ENCODE measurements around the gene ENGASE. TPM values are rescaled to one million over a fixed set of nuclear protein-coding genes. Genes with fewer than 3 reads are reported as not detected.

Gene ENGASE
- 10 to 100 TPM in 3 of 4 donors, 1 to 10 TPM in 1; 8.3 to 46.5 (median 16.2) TPM for total RNA-seq

GRCh38 chr17:79074649-79075445, at the start of gene ENGASE:
Gene ENGASE (plus strand): TSS chr17:79074824. CDS start chr17:79074945, 121 bp downstream.
- no peaks in the 10 kb centered on the region for H3K9me3 ChIP-seq
- peak within 1 kb of the TSS; percentile 63 to 92 for H3K4me3 ChIP-seq
- H3K4me1 ChIP-seq: peaks cover 0 to 34% (median 5%) of the 10 kb centered on the region in 3 donors
- TF ChIP-seq POLR2A (IDR thresholded peaks at IDR 0.05) (peak; percentile 28 to 55), EP300 (IDR thresholded peaks at IDR 0.05) (no peak), POLR2AphosphoS5 (IDR thresholded peaks at IDR 0.05) (peak; percentile 1)
- TF ChIP-seq, protein P1, sequence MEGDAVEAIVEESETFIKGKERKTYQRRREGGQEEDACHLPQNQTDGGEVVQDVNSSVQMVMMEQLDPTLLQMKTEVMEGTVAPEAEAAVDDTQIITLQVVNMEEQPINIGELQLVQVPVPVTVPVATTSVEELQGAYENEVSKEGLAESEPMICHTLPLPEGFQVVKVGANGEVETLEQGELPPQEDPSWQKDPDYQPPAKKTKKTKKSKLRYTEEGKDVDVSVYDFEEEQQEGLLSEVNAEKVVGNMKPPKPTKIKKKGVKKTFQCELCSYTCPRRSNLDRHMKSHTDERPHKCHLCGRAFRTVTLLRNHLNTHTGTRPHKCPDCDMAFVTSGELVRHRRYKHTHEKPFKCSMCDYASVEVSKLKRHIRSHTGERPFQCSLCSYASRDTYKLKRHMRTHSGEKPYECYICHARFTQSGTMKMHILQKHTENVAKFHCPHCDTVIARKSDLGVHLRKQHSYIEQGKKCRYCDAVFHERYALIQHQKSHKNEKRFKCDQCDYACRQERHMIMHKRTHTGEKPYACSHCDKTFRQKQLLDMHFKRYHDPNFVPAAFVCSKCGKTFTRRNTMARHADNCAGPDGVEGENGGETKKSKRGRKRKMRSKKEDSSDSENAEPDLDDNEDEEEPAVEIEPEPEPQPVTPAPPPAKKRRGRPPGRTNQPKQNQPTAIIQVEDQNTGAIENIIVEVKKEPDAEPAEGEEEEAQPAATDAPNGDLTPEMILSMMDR (IDR thresholded peaks at IDR 0.05): no peak
- peak; percentile 99 for ATAC-seq
- peaks cover 0 to 27% of the 10 kb centered on the region in 2 donors for H3K36me3 ChIP-seq
- peak within 1 kb of the TSS; percentile 49 to 94 (median 90) for H3K27ac ChIP-seq
- no peaks in the 10 kb centered on the region for H3K27me3 ChIP-seq
- WGBS, 2 donors (ENCODE audit: low coverage in 1 of 2): 0% methylated on average over 4 of the region's 106 CpGs; no CpG with 5 or more reads in 1 of the 2 donors

DNA sequence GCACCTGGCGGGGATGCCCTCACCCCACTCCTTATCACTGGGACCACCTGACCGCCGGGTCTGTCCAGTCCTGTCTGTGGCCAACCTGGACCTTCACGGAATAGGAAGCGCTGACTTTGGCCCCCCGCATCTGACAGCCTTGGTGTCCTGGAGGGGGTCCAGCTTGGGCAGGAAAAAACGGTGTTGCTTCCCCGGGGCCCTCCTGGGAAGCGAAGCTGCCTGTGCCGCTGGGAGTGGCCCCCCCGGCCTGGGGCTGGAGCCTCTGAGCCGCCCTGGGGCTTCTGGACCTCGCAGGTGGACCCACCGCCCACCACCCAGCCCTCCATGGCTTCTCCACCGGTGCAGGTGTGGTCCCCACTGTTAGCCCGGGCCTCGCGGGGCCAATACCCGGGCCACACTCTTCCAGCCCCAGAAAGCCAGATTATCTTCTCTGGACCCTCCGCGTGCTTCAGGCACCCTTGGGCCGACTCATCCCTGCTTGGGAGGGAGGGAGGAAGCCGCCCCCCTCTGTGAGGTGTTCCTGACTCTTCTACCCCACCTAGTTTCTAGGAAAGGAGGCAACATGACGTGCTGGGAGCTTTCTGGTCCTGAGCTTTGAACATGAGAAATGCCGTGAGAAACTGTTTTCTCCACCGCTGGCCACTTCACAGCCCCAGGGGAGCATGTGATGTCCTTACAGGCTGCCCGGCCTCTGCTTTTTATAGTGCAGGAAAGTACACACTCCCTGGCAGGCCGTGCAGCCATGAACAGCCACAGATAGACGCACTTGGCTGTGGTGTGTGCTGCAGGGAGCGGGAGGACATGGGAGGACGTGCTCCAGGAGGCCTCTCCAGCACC, 49.5 kb upstream of the ENGASE start:
- TF ChIP-seq, protein P1 (IDR thresholded peaks at IDR 0.05): no peak
- TF ChIP-seq POLR2A (IDR thresholded peaks at IDR 0.05) (peak; percentile 16 to 23), POLR2AphosphoS5 (IDR thresholded peaks at IDR 0.05) (peak; percentile 28)
- no peaks in the 10 kb centered on the region for H3K9me3 ChIP-seq
- peaks cover 9 to 100% (median 59%) of the 10 kb centered on the region in 3 donors for H3K4me1 ChIP-seq
- peak overlapping the region; percentile 67 to 82 for H3K4me3 ChIP-seq
- no peaks in the 10 kb centered on the region for H3K27me3 ChIP-seq
- H3K27ac ChIP-seq: peak overlapping the region in 3 of 4 donors; percentile 82 to 85 (median 83)
- 10 to 39% methylated on average over 2 to 6 of the region's 31 CpGs for WGBS, 2 donors (ENCODE audit: low coverage in 1 of 2)
- H3K36me3 ChIP-seq: no peaks in the 10 kb centered on the region
- no peak for ATAC-seq

DNA sequence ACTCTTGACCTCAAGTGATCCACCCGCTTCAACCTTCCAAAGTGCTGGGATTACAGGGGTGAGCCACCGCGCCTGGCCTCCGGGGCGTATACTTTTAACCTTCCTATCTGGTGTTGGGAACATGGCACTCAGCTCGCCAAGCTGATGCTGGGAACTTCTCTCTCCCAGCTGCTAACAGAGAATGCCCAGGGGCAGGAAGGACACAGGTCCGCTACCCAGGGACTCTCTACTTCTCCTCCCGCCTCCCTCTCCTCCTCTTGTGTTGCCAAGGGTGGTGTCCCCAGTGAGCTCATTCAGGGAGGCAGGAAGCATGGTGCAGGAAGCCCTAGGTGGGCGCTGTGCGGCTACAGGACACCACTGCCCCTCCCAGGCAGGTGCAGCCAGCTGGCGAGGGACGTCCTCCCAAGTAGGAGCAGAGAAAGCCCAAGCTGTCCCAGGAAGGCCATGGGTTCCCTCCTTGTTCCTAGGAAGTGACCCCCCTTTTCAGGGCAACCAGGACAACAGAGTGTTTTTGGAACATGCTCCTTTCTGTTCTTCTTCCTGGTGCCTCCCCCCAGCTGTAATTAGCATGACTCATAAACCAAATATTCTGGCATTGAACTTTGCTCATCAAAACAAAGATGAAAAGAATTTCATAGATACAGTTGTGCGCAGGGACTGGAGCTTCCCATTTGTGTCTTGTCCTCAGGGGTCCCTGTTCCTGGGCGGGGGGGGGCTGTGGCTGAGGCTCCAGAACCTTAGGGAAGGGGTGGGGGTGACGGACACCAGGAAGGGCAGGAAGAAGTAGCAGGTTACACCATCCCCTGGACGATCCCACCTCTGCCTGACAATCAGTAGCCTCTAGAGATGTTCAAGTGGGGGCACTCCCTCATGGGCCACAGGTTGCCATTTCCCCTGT, 48.0 kb upstream of the ENGASE start:
- no peaks in the 10 kb centered on the region for H3K36me3 ChIP-seq
- peak in 1 of 2 donors; percentile 30 for TF ChIP-seq POLR2A (IDR thresholded peaks at IDR 0.05)
- peak; percentile 65 for TF ChIP-seq POLR2AphosphoS5 (IDR thresholded peaks at IDR 0.05)
- TF ChIP-seq, protein P1 (IDR thresholded peaks at IDR 0.05): no peak
- no peak for TF ChIP-seq EP300 (IDR thresholded peaks at IDR 0.05)
- 50 to 60% methylated on average over 1 to 2 of the region's 16 CpGs for WGBS, 2 donors (ENCODE audit: low coverage in 1 of 2)
- peak overlapping the region in 1 of 2 donors; percentile 82 for H3K4me3 ChIP-seq
- peaks cover 6 to 85% (median 46%) of the 10 kb centered on the region in 3 donors for H3K4me1 ChIP-seq
- H3K27me3 ChIP-seq: no peaks in the 10 kb centered on the region
- H3K9me3 ChIP-seq: no peaks in the 10 kb centered on the region
- peak; percentile 60 for ATAC-seq
- peak overlapping the region; percentile 7 to 83 (median 82) for H3K27ac ChIP-seq

- Histone ChIP-seq H3K4me1 (peaks cover 6 to 83% (median 46%) of the 10 kb centered on the region in 3 donors), H3K9me3 (no peaks in the 10 kb centered on the region), H3K27me3 (no peaks in the 10 kb centered on the region), H3K4me3 (peak overlapping the region in 1 of 2 donors; percentile 82), H3K27ac (peak overlapping the region; percentile 7 to 83 (median 78)), H3K36me3 (no peaks in the 10 kb centered on the region)
- TF ChIP-seq POLR2AphosphoS5 (IDR thresholded peaks at IDR 0.05): no peak
- no peak for TF ChIP-seq POLR2A (IDR thresholded peaks at IDR 0.05)
- TF ChIP-seq EP300 (IDR thresholded peaks at IDR 0.05): no peak
- TF ChIP-seq, protein P1 (IDR thresholded peaks at IDR 0.05): no peak
- ATAC-seq: no peak
- 30% methylated on average over 2 of the region's 10 CpGs; no CpG with 5 or more reads in 1 of the 2 donors for WGBS, 2 donors (ENCODE audit: low coverage in 1 of 2)
These were observed 47.2 kb upstream of the ENGASE start for GRCh38 chr17:79027274-79027924.
